Activated effector memory CD4-positive, alpha-beta T cell treated with anti-CD3 and anti-CD28 coated beads, Interleukin-2, amount 50 U/mL, for 16 hours (primary cell): ENCODE measurements around the gene FBXL16.

Source experiments
- DNase-seq: peaks from one replicate; pipeline ENCODE4 v3.0.0-alpha.2; 2020

FBXL16 gene

GRCh38 chr16:674968-675883 lies 30.4 kb downstream of the FBXL16 start, which contains the start of gene RHBDL1:
TSS of gene RHBDL1 (plus strand) at chr16:675671. CDS start at chr16:675791, 120 bp downstream.
- DNase-seq: no peak

- no peak for DNase-seq
Observed at GRCh38 chr16:674214-674881, 31.3 kb downstream of the FBXL16 start.

GRCh38 chr16:673399-673991 lies 32.1 kb downstream of the FBXL16 start:
- DNase-seq: no peak

GRCh38 chr16:672851-673250 lies 32.8 kb downstream of the FBXL16 start:
- no peak for DNase-seq

- no peak for DNase-seq
Observed at GRCh38 chr16:672371-672770, 33.2 kb downstream of the FBXL16 start.

GRCh38 chr16:671353-672131 lies 34.1 kb downstream of the FBXL16 start:
- DNase-seq: no peak

- no peak for DNase-seq
Observed at GRCh38 chr16:670485-671352, 34.9 kb downstream of the FBXL16 start.

- no peak for DNase-seq
Observed at GRCh38 chr16:669666-670065, 35.9 kb downstream of the FBXL16 start.

GRCh38 chr16:668519-669171 lies 37.0 kb downstream of the FBXL16 start:
- DNase-seq: peak; percentile 72

GRCh38 chr16:667780-668518 lies 37.7 kb downstream of the FBXL16 start, which contains the start of gene RHOT2:
TSS of gene RHOT2 (plus strand) at chr16:668132. CDS start at chr16:668200, 68 bp downstream.
- peak; percentile 97 for DNase-seq

GRCh38 chr16:667113-667779 lies 38.4 kb downstream of the FBXL16 start:
- no peak for DNase-seq

GRCh38 chr16:666572-666971 lies 39.0 kb downstream of the FBXL16 start:
- DNase-seq: no peak

- no peak for DNase-seq
Observed at GRCh38 chr16:662597-662996, 43.0 kb downstream of the FBXL16 start.

- DNase-seq: no peak
Observed at GRCh38 chr16:662095-662494, 43.5 kb downstream of the FBXL16 start.

GRCh38 chr16:661184-661821 lies 44.3 kb downstream of the FBXL16 start:
- no peak for DNase-seq

- DNase-seq: peak; percentile 87
Observed at GRCh38 chr16:660459-661183, 45.0 kb downstream of the FBXL16 start.

- no peak for DNase-seq
Observed at GRCh38 chr16:660132-660458, 45.5 kb downstream of the FBXL16 start.

- DNase-seq: no peak
Observed at GRCh38 chr16:659618-660017, 46.0 kb downstream of the FBXL16 start.
